GM21619 (cell line): ENCODE measurements around the gene UBE2H.
"Not testable (repeated sequence)": the region's sequence is repeated elsewhere in the genome, so short reads cannot be mapped to it uniquely, and the experiment has no call there.

Source experiments
- ATAC-seq: cut with Tn5 transposase; IDR thresholded peaks from one replicate; pipeline ENCODE4 v1.9.1; 2021; ENCODE audit not compliant: unreplicated experiment

The UBE2H gene

DNA sequence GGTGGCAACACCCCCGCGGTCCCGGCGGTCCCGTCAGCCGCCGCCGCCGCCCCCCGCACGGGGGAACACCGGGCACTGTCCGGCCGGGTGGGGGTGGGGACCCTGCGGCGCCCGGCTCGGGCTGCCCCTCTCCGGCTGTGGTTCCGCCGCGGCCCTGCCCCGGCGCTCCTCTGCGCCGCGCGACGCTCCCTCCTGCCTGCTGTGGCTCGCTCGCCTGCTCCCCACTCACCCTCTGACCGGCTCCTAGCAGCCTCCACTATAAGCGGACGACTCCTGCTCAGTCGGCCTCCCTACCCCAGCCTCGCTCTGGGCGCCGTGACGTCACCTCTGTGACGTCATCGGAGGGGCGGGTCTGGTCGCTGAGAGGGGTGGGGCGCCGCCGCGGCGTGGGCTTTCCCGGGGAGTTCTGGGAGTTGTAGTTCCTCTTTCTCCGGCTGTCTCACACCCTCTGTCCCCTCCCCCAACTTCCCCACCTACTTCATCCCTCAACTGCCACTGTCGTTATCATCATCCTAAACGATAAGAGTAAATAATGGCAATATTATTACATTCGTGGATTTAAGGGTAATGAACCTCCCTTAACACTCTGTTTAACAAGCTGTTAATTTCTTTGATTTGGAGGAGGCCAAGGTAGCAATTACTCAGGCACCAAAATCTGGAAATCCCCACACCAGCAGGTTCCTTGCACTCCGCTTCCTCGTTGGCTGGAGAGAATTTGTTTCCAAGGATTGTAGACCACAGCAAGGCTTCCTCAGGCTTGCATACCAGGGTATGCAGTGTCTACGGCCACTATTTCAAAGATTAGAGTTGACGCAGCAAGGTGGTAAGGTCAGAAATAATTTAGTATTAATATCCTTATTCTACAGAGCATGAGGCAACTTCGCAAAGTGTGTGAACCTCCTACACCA, at the start of gene UBE2H:
UBE2H (minus strand) TSS at position 308 of the 908 bp plus-strand sequence. CDS start 405 bp downstream, outside the sequence.
- ATAC-seq, result peak; percentile 52

DNA sequence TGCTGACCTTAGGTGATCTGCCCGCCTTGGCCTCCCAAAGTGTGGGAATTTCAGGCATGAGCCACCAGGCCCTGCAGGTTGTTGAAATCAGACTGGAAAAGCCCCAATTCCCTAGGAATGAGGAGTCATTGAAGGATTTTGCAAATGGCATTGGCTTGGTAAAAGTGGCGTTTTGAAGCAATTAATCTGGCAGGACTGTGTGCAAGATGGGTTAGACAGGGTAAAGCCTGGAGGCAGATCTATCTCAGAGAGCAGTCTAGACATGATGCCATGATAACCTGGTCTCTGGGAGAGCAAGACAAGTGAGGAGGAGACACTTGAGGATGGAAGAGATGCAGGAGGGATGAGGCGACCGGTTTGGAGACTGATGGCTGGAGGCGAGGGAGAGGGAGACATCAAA, 45.7 kb upstream of the UBE2H start:
- no peak for ATAC-seq

DNA sequence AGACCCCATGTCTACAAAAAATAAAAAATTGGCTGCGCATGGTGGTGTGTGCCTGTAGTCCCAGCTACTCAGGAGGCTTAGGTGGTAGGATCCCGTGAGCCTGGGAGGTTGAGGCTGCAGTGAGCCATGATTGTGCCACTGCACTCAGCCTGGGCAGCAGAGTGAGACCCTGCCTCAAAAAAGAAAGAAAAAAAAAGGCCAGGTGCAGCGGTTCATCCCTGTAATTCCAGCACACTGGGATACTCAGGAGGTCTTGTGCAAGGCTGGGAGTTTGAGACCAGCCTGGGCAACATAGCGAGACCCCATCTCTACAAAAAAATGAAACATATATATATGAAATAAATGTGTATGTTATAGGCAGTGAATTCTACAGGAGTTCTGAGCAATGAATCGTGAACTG, 44.5 kb upstream of the UBE2H start:
- ATAC-seq, result no peak

DNA sequence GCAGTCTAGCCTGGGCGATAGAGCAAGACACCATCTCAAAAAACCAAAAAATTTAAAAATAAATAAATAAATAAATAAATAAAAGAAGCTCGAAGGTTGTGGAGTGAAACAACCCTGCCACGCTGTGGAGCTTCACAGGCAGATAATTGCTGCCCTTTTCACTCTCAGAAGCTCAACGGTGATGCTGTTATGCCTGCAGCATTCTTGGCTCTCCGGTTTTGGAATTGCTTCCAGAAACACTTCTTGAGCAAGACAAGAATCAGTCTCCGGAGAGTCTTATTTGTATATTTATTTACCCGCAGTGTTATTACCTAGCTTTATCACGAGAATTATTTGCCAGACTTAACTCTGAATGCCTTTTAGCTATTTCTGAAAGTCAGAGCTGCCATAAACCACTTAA, 40.5 kb upstream of the UBE2H start:
- no peak for ATAC-seq

DNA sequence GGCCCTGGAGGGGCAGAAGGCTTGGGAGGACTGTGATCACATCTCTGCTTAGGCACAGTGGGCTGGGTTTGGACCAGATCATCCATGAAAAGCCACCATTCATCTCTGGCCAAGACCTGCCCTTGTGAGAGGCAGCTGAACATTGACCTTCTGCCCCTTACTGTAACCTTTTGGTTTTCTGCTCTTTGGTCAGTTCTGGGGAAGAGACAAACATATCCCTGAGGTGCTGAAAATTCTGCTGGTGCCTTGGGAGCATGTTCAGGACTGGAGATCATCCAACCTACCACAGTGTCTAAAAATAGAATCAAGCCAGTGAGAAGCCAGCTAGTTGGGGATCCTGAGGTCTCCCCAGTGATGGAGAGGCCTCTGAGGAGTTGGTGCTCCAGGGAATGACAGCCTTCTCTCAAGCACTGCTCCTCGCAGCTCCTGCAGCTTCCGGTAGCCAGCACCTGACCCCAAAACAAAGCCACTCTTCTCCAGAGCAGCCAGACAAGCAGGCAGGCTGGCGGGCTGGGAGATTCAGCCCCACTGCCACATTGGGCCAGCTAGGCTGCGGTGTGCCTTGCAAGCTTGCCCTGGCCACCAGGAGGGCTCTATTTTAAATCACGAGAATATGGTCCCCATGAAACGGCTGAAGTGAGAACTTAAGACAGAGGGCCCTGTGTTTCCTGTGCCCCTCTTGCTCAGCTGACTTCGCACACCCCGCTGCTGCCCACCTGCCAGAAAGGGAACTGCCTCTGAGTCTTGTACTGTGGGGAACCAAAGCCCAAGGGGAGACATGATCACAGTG, 37.8 kb upstream of the UBE2H start:
- no peak for ATAC-seq

DNA sequence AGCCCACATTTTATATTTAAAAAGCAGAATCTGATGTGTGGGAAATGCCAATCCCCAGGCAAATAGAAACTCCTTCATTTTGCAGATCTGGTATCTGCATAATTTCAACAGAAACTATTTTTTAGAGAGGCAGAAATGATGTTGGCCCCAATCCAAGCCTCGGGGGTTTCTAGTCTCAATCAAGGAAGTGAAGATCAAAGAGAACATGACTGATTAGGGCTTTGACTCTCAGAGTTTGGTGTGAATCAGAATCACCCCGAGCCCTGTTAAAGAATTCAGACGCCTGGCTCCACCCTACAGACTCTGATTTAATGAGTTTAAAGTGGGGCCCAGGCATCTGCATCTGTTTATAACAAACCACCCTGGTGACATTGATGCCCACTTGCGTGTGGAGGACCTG, 36.7 kb upstream of the UBE2H start:
- ATAC-seq, result no peak

DNA sequence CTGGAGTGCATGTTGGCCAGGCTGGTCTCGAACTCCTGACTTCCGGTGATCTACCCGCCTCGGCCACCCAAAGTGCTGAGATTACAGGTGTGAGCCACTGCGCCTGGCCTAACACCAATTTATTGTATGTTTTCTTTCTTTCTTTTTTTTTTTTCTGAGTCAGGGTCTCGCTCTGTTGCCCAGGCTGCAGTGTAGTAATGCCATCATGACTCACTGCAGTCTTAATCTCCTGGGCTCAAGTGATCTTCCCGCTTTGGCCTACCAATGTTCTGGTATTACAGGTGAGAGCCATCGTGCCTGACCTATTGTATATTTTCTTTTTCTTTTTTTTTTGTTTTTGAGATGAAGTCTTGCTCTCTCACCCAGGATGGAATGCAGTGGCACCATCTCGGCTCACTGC, 33.8 kb upstream of the UBE2H start:
- ATAC-seq, result no peak

DNA sequence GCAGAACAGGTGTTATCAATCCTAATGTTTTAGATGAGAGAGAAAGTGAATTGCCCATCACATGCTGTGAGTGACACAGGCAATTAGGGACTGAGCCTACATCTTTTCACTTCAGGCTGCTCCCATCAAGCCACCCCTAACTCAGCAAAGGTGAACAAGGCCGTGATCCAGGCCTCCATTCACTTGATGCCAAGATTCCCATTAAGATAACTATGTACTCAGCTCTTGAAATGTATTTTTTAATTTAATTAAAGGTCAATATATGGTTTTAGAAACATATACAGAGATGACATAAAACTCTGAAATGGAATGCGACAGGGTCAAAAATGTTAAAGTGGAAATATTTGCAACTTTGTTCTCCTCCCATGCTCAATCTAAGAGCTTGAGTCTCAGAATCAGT, 27.9 kb upstream of the UBE2H start:
- no peak for ATAC-seq

DNA sequence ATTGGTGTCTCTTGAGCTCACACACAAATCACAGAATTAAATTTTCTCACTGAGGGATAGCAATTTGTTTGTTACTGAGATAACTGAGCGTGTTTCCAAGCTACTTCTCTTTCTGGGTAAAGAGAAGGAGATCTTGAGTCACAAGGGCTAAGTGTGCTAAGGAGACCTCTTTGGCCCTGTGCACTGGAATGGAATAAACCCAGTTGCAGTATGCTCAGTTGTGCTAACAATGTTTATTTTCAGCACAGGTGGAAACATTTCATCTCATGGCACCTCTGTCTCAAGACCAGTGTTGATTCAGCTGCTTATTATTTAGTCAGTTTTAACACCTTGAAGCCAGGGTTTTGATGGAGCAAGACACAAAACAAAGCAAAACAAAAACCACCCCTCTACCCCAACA, 22.5 kb upstream of the UBE2H start:
- no peak for ATAC-seq

DNA sequence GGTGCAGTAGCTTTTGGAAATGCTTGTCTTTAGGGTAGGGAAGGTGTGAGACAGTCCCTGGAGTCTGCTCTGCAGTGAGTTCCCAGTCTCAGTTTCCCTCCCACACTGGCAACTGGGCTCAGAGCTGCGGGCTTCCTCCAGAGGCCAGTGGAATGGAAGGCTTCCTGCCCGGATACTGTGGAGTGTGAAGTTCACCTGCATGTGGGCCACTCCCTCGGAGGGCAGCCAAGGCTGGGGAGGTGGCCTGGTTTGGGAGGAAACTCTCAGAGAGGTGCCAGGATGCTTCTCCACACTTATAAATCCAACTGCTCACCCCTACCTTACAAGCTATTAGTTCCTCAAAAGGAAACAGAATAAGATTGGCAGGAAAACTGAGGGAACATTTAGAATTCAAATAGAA, 18.1 kb upstream of the UBE2H start:
- ATAC-seq, result no peak

DNA sequence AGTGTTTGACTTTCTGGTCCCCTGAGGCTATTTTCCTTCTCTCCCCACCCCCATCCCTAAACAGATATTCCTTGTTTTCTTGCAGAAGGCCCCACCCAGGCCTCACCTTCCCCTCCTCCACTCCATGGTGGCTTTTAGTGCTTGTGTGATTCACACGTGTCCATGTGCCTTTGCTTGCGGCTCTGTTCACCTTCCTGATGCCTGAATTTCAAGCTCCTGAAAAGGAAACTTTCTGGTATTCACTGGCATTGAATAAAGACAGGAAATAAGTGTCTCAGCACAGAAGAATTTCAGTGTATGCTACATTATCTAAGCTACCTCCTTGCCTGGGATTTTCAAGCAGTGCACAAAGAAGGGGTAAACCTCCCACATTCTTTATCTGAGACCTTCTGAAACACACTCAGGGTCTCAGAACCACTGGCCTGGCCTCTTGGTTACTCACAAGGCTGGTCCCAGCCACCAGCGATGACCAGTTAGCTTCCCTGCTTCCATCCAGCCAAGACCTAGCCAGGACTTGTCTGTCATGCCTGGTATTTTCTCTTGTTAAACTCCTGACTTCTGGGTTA, 17.2 kb upstream of the UBE2H start:
- no peak for ATAC-seq

DNA sequence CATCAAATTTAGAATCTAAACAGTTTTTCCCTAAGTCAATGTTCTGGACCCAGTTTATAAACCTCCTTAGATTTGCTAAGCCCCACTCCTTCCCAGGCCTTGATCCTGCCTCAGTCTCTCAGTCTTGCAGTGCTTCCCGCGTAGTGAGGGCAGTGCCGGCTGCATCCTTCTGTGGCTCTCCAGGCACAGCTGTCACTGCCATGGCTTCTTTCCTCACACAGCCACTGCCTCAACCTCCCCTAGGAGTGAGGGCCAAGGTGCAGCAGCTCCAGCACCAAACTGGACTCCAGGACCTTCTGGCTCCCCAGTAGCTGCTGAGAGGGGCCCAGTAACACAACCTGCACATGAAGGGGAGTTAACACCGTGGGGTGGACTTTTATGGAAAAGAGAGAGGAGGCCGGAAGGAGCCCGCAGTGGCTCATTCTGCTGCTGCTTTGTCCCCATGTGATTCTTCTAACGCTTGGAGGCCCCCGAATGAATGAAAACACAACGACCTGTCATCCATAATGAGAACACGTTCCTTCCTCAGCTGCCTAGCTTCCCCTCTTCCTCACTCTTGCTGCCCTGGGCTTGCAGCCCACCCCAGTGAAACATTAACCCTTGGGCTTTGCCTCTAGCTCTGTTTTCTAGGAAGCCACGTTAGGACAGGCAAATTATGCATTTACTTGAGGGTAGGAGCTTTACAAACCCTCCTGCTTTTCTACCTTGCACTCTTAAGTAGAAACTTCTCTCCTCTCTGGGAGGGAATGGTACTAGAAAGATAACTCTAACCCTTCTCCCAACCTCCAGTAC, 16.0 kb upstream of the UBE2H start:
- ATAC-seq, result no peak

DNA sequence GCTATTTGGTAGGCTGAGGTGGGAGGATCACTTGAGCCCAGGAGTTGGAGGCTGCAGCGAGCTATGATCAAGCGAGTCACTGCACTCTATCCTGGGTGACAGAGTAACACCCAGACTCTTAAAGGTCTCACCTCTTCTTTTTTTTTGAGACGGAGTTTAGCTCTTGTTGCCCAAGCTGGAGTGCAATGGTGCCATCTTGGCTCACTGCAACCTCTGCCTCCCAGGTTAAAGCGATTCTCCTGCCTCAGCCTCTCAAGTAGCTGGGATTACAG, 7.4 kb upstream of the UBE2H start:
- ATAC-seq, result not testable (repeated sequence)

DNA sequence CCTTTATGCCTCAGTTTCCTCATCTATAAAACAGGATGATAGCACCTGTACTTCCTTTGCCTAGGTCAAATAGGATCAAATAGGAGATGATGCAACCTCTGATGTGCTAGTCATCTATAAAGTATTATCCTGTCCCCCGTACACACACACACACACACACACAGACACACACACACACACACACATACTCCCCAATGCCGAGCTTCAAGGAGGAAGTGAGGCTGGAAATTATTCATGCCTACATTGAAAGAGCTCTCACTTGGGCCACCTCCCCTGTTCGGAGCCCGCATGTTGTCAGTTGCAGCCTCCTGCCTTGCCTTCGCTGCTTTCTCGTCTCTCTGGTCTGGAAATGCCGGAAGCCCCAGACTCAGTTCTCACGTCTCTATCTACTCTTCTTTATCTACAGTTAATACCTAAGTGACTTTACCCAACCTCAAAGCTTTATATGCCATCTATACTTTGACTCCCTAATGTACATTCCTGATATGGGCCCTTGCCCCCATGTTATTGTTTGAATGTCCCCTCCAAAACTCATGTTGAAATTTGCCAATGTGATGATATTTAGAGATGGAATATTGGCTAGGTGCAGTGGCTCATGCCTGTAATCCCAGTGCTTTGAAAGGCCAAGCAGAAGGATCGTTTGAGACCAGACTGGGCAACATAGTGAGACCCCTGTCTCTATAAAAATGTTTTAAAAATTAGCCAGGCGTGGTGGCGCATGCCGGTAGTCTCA, 6.9 kb upstream of the UBE2H start:
- no peak for ATAC-seq

DNA sequence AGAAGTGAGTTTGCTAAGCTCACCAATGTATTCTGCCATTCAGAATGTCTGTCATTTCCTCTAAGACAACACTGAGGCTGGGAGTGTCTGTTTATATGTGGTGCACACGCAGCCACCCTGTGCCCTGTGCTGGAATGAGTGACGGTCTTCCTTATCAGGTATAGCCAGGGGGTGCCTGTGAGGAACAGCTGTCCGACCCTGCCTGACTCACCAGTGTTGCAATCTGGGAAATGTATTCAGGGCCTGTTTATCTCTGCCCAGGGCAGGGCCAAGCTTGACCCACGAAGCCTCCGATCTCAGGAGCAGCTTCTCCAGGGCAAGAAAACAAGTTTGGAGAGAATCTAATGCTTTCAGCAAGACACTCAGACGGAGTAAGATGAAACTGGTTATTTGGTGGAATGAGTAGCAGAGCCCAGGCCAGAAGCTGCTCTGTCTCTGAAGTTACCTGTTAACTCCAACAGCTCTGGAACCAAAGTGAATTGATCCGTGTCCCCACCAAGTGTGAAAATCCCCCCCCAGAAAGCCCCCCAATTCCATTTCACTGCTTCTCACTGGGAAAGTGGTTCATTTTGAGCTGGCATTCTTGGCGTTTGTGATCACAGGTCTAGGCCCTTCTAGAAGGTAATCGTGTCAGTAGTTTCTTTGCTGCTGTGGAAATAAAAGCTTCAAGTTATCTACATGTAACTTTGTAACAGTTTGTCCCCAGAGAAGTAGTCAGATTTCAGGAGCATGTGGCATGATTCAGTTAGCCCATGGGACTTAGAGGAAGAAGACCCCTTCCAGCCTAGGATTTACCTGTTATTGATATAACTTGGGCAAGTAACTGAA, 6.1 kb upstream of the UBE2H start:
- ATAC-seq, result no peak

DNA sequence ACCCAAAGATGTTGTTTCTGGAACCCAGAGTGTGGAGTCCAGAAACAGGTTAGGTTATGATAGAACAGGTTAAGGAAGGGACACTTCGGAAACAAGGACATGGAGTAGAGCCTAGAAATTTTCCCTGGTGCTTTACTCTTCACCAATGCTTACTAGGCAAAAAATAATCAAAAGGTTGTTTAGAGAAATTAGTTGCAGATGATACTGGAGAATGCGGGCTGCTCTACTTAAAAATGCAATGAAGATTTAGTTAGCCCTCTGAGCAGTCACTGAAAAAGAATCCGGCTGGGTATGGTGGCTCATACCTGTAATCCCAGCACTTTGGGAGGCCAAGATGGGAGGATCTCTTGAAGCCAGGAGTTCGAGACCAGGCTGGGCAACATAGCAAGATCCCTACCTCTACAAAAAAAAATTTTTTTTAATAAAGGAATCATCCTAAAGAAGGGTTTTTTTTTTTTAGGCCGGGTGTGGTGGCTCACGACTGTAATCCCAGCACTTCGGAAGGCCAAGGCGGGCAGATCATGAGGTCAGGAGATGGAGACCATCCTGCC, 3.3 kb upstream of the UBE2H start:
- ATAC-seq, result no peak

DNA sequence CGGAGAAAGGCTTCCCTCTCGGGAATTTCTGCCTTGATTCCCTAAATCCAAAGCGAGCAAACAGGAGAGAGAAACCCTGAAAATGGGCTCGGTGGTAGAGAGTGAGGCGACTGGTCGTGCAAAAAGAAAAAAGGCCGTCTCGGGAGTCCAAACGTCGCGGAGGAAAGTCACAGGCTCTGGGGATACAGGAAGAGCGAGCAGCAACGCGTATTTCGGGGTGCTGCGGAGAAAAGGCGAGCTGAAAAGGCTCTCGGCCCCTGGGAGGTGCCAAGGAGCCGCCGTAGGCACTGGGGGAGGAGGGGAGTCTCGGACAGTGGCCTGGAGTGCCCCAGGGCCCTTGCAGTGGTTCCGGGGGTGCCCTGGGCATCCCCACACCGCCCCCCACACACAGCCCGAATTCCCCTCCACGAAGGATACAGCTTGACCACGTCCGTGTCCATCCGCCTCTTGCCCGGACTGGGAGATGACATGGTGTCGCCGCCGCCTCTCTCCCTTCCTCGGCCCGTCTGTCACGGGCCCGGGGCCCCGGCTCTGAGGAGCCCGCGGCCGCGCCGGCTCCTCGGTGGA, 591 bp downstream of the UBE2H start:
- ATAC-seq, result peak; percentile 14

DNA sequence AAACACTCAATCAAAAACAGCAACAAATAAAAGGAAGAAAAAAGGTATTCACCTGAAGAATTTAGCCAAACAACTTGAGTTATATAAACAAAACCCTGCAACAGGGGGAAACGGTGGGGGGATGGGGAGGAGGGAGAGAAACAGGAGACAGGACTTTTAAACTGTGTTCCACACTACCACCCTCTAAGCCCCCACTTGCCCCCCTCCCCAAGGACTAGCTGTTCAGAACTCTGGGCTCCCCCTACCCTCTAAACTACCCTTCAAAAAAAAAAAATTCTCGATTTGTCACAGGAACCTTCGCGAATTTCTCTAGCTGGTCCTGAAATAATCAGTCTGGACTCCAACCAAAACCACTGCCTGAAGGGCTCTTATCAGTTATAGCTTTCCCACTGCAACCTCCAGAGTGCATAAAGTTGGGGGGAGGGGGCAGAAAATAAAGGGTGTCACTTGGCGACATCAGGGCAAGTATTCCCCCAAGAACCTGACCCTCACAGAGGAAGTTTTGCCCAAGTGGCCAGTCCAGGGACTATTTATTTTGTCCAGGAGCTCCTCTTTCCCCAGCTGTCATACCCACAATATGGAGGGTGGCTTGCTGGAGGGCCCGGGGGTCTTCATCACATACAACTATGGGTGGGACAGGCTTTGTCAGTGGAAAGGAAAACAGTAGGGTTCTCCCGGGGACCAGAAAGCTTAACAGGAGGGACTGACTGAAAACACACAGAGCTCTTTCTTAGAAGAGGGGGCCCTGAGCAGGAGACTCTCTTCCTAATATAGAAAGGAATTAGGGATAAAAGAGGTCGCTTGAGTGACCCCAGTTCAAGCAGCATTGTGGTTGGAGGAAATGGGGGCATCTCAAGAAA, 1.3 kb downstream of the UBE2H start:
- no peak for ATAC-seq
